ENCODE results near the gene ERFL.

The ERFL gene

DNA sequence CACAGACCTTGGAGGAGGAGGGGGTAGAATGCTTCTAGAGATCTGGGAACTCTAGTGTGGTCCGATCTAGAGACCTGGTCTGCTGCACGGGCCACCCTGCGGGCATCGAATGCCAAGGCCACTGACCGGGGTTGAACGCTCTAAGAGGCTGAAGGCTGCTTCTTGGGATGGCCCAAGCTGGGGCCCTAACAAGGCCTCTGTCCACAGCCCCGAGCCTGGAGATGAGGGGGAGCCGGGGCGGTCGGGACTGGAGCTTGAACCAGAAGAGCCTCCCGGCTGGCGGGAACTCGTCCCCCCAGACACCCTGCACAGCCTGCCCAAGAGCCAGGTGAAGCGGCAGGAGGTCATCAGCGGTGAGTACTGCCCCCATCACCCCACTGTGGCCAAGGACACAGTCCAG lies 30.0 kb downstream of the ERFL start:
- TF ChIP-seq, protein P1, sequence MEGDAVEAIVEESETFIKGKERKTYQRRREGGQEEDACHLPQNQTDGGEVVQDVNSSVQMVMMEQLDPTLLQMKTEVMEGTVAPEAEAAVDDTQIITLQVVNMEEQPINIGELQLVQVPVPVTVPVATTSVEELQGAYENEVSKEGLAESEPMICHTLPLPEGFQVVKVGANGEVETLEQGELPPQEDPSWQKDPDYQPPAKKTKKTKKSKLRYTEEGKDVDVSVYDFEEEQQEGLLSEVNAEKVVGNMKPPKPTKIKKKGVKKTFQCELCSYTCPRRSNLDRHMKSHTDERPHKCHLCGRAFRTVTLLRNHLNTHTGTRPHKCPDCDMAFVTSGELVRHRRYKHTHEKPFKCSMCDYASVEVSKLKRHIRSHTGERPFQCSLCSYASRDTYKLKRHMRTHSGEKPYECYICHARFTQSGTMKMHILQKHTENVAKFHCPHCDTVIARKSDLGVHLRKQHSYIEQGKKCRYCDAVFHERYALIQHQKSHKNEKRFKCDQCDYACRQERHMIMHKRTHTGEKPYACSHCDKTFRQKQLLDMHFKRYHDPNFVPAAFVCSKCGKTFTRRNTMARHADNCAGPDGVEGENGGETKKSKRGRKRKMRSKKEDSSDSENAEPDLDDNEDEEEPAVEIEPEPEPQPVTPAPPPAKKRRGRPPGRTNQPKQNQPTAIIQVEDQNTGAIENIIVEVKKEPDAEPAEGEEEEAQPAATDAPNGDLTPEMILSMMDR (IDR thresholded peaks at IDR 0.05): no peak
- DNase-seq: no peak
- H3K4me1 ChIP-seq: no peaks in the 10 kb centered on the region
- no peak overlapping the region for H3K4me3 ChIP-seq
- no peak overlapping the region for H3K27ac ChIP-seq
- intact Hi-C loops (cut with DNase I; ENCODE audit: low total_unique reads): no loop called here
- no peaks in the 10 kb centered on the region for H3K27me3 ChIP-seq
- H3K9me3 ChIP-seq: no peaks in the 10 kb centered on the region
- H3K36me3 ChIP-seq: peaks cover 72 to 94% (median 83%) of the 10 kb centered on the region in 3 donors

DNA sequence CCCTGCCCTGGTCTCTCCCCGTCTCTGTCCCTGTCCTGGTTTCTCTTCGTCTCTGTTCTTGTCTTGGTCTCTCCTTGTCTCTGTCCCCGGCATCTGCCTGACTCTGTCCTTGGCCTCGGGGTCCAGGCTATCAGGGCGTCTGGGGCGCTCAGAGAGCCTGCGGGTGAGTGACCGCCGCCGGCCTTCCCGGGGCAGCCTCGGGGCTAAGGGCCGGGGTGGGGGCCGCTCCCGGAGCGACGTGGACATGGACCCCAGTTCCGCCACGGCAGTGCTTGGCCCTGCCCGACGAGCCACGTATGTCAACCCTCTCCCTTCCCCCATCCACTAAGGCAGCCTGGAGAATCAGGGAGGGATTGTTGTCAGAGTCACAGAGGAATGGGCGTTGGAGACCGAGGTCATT lies 30.4 kb downstream of the ERFL start:
- Histone ChIP-seq H3K9me3 (no peaks in the 10 kb centered on the region), H3K27ac (no peak overlapping the region), H3K27me3 (no peaks in the 10 kb centered on the region), H3K4me3 (no peak overlapping the region), H3K4me1 (no peaks in the 10 kb centered on the region), H3K36me3 (peaks cover 67 to 93% (median 79%) of the 10 kb centered on the region in 3 donors)
- intact Hi-C loops (cut with DNase I; ENCODE audit: low total_unique reads): no loop called here
- DNase-seq: no peak
- TF ChIP-seq, protein P1 (IDR thresholded peaks at IDR 0.05): no peak

DNA sequence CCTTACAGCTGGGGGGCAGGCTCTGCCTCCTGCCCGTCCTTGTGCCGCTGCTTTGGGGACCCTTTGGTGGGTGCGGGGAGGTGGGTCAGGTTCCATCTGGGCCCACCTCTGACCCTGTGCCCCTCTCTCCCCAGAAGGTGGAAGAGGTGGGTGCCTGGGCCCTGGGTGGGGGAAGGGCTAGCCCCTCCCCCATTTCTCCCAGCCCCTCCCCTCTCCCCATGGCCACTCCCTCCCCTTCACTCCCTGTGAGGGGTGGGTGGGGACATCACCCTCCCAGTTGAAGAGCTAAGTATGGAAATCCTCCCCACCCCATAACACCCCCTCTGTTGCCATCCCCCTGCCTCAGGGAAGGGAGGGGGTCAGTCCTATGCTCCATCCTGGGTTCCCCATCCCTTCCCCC lies 31.1 kb downstream of the ERFL start:
- Histone ChIP-seq H3K4me3 (no peak overlapping the region), H3K4me1 (no peaks in the 10 kb centered on the region), H3K9me3 (no peaks in the 10 kb centered on the region), H3K27ac (no peak overlapping the region), H3K36me3 (peaks cover 61 to 93% (median 78%) of the 10 kb centered on the region in 3 donors), H3K27me3 (no peaks in the 10 kb centered on the region)
- no peak for DNase-seq
- TF ChIP-seq, protein P1 (IDR thresholded peaks at IDR 0.05): no peak
- intact Hi-C loops (cut with DNase I; ENCODE audit: low total_unique reads): no loop called here

DNA sequence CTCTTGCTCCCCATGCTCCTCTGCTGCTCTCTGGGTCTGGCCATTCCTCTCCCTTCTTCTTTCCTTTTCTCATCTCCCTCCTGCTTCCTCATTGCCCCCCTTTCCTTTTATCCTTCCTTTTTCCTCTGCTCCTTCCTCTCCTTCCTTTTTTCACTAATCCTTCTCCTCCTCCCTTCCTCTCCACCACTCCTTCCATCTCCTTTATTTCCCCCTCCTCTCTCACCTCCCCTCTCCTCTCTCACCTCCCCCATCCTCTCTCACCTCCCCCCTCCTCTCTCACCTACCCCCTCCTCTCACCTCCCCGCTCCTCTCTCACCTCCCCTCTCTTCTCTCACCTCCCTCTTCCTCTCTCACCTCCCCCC lies 31.7 kb downstream of the ERFL start:
- intact Hi-C loops (cut with DNase I; ENCODE audit: low total_unique reads): no loop called here
- TF ChIP-seq, protein P1 (IDR thresholded peaks at IDR 0.05): no peak
- no peak overlapping the region for H3K27ac ChIP-seq
- peaks cover 55 to 93% (median 74%) of the 10 kb centered on the region in 3 donors for H3K36me3 ChIP-seq
- H3K4me3 ChIP-seq: no peak overlapping the region
- no peaks in the 10 kb centered on the region for H3K4me1 ChIP-seq
- no peaks in the 10 kb centered on the region for H3K27me3 ChIP-seq
- no peaks in the 10 kb centered on the region for H3K9me3 ChIP-seq
- DNase-seq: no peak

DNA sequence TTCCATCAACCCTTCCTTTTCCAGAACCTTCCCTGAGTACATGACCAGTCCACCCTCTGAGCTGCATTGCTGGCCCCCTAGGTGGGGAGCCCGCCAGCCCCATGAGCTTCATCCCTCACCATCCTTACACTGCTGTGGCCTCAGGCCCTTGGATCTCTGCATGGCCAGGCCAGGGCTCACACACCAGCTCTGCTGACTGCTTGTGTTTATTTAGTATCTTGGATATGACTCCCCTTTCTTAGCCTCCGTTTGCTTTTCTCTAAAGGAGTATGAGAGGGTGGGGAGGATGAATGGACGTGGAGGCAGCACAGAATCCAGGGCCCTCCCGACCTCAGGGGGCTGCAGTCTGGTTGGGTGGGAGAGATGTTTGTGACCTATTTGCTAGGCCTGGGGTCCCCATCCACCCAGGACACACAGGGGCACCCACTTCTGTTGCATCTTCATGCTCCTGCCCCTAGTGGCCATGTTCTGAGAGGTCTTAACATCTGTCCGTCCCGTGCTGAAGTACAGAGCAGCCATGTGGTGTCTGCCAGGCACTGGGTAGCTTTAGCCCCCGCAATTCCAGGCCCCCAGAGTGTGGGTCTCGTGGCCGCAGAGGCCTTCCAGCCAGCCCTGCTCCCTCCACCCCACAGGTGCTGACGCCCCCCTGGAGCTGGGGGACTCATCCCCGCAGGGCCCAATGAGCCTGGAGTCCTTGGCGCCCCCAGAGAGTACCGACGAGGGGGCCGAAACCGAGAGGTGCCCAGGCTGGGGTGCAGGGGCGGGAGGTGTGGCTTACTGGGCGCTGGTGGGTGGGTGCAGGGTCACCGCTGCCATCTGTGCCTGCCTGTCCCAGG lies 32.3 kb downstream of the ERFL start:
- no peaks in the 10 kb centered on the region for H3K27me3 ChIP-seq
- intact Hi-C loops (cut with DNase I; ENCODE audit: low total_unique reads): no loop called here
- peaks cover 49 to 93% (median 69%) of the 10 kb centered on the region in 3 donors for H3K36me3 ChIP-seq
- no peak overlapping the region for H3K4me3 ChIP-seq
- no peaks in the 10 kb centered on the region for H3K9me3 ChIP-seq
- H3K4me1 ChIP-seq: no peaks in the 10 kb centered on the region
- no peak for DNase-seq
- TF ChIP-seq, protein P1 (IDR thresholded peaks at IDR 0.05): no peak
- H3K27ac ChIP-seq: no peak overlapping the region

Data from tibial artery (tissue), 4 donors.